ENCODE results near the gene ZNF668.

GRCh38 chr16:31087481-31087880 lies 13.4 kb upstream of the ZNF668 start:
- TF ChIP-seq CTCF (IDR thresholded peaks at IDR 0.05) (no peak), POLR2A (IDR thresholded peaks at IDR 0.05) (no peak)

Data from testis (tissue), 2 donors.